ENCODE data around the gene SAMHD1.

DNA sequence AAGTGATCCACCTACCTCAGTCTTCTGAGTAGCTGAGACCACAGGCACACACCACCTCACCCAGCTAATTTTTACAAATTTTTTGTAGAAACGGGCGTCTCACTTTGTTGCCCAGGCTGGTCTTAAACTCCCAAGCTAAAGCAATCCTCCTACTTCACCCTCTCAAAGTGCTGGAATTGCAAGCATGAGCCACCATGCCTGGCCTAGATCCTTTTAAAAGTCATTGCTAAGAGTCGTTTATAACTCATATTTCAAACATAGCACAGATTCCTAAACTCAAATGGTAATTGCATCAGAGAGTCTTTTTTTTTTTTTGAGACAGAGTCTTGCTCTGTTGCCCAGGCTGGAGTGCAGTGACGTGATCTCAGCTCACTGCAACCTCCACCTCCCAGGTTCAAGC is 7.7 kb upstream of the SAMHD1 start:
- no peak for TF ChIP-seq POLR2A (IDR thresholded peaks at IDR 0.05; ENCODE audit: low read depth, low read length)
- no peak for TF ChIP-seq TAF1 (IDR thresholded peaks at IDR 0.05; ENCODE audit: borderline replicate concordance, low read depth, low read length)

Measured in GM12892 (cell line).